Prostate gland (tissue), 2 donors: ENCODE results near the gene SLC6A3.

Experiments
- CTCF ChIP-seq, 4 experiments: fragments of 200-600 bp in 2 of 4; fragments of 450-650 bp in 2 of 4; sonication (generic) in 2 of 4; IDR thresholded peaks; 1 replicate in 3 of 4; 2 replicates in 1 of 4; pipeline ENCODE4 v1.5.1; 2016 to 2019; ENCODE audit warnings: antibody characterized with exemption in 4 of 4, mild to moderate bottlenecking in 2 of 4, moderate library complexity in 2 of 4
- POLR2A ChIP-seq: fragments of 450-650 bp; IDR thresholded peaks from one replicate; pipeline ENCODE4 v1.6.1; 2016; ENCODE audit warnings: antibody characterized with exemption, mild to moderate bottlenecking
- POLR2AphosphoS5 ChIP-seq: sonication (generic); formaldehyde crosslinking; IDR thresholded peaks from one replicate; pipeline ENCODE4 v1.6.1; 2017; ENCODE audit warnings: antibody characterized with exemption

- no peak for TF ChIP-seq CTCF (IDR thresholded peaks at IDR 0.05)
- TF ChIP-seq POLR2AphosphoS5 = no peak
- TF ChIP-seq POLR2A = no peak
Observed at GRCh38 chr5:1404062-1404461, 41.2 kb downstream of the SLC6A3 start.
